Thyroid gland (tissue), 4 donors: ENCODE measurements around the gene CDH4. TPM values are rescaled to one million over a fixed set of nuclear protein-coding genes. Genes with fewer than 3 reads are reported as not detected.

Experiments
- DNase-seq, 2 donors: peaks; one replicate each; pipeline ENCODE4 v3.0.0-alpha.2; 2019
- H3K27ac ChIP-seq, 3 donors: fragments of 200-600 bp; sonication (generic); 1 replicate in 2 of 3; 2 replicates in 1 of 3; pipeline ENCODE4 v1.5.1; 2016 to 2019; ENCODE audit warnings: mild to moderate bottlenecking in 1 of 3, moderate library complexity in 1 of 3
- H3K27me3 ChIP-seq: fragments of 200-600 bp; sonication (generic); one replicate; pipeline ENCODE4 v1.5.1; 2019
- H3K36me3 ChIP-seq, 2 donors: fragments of 200-600 bp; sonication (generic); one replicate each; pipeline ENCODE4 v1.5.1; 2016 to 2019
- H3K4me1 ChIP-seq, 2 donors: fragments of 200-600 bp; sonication (generic); one replicate each; pipeline ENCODE4 v1.5.1; 2017 to 2019
- H3K4me3 ChIP-seq, 3 donors: fragments of 200-600 bp; sonication (generic); replicated peaks in 1 of 3; 1 replicate in 2 of 3; 2 replicates in 1 of 3; pipeline ENCODE4 v1.5.1; 2016; ENCODE audit warnings: mild to moderate bottlenecking in 1 of 3
- H3K9me3 ChIP-seq: fragments of 200-600 bp; sonication (generic); one replicate; pipeline ENCODE4 v1.5.1; 2017
- CTCF ChIP-seq, 6 experiments: fragments of 200-600 bp in 3 of 6; fragments of 450-650 bp in 3 of 6; sonication (generic) in 3 of 6; IDR thresholded peaks; one replicate each; pipeline ENCODE4 v1.5.1; 2016 to 2019; ENCODE audit warnings: antibody characterized with exemption in 6 of 6, mild to moderate bottlenecking in 2 of 6, inconsistent platforms in 1 of 6, moderate library complexity in 1 of 6
- POLR2A ChIP-seq, 2 donors: fragments of 450-650 bp; IDR thresholded peaks; one replicate each; pipeline ENCODE4 v1.6.1; 2017; ENCODE audit warnings: antibody characterized with exemption in 2 of 2, mild to moderate bottlenecking in 2 of 2, moderate library complexity in 1 of 2
- WGBS, 2 donors: methylation state at CpG; one replicate each; pipeline ENCODE4 v1.1.5; 2017; 5-methylcytosine and 5-hydroxymethylcytosine counted together
- intact Hi-C: fragments of 100-400 bp; cut with DNase I; formaldehyde crosslinking; loops from one replicate; pipeline ENCODE4 v1.15.1; 2023
- total RNA-seq, 4 donors: library from RNA; depleted of rRNA; stranded (reverse); fragments of >200 nt; gene quantifications; one replicate each; pipeline ENCODE4 v1.2.3, GENCODE V29; 2016

The CDH4 gene
- total RNA-seq, 4 donors from 2014 or later, result 0.22 to 0.29 (median 0.29) TPM; not detected in 1

DNA sequence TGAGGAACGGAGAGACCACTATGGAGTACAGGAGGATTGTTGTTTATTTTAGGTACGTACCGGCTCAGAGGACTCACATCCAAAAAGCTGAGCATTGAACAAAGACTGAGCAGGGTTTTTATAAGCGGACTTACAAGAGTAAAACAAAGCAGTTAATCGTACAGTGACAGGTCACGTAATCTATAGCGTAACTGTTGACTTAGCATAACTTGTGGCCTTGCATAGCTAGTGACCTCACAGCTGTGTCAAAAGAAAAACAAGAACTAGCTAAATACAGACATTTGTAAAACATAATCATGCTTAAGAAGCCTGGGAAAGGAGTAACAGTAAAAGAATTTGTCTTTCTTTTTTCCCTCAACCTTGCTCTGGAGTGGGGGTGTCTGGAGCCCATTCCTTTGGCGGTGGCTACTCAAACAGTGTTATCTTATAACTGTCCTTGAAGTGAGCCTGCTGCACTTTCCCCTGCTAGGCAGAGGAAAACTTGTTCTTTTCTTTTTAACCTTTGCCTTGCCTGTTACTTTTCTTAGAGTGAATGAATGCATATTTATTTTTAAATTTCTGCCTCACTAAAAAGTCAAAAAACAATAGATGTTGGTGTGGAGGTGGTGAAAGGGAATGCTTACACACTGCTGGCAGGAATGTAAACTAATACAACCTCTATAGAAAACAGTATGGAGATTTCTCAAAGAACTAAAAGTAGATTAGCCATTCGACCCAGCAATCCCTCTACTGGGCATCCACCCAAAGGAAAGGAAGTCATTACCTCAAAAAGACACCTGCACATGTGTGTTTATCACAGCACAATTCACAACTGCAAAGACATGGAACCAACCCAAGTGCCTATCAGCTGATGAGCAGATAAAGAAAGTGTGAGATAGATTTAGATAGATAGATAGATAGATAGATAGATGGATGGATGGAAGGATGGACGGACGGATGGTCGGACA lies 704.6 kb downstream of the CDH4 start:
- TF ChIP-seq POLR2A (IDR thresholded peaks at IDR 0.05) (no peak), CTCF (IDR thresholded peaks at IDR 0.05) (no peak)
- Histone ChIP-seq H3K36me3 (no peaks in the 10 kb centered on the region), H3K27ac (no peak overlapping the region), H3K4me3 (no peak overlapping the region), H3K27me3 (no peaks in the 10 kb centered on the region), H3K9me3 (no peaks in the 10 kb centered on the region), H3K4me1 (no peaks in the 10 kb centered on the region)
- WGBS, 2 donors, result 30 to 37% methylated on average over 12 of the region's 12 CpGs
- no peak for DNase-seq
- intact Hi-C loops, result no loop called here

DNA sequence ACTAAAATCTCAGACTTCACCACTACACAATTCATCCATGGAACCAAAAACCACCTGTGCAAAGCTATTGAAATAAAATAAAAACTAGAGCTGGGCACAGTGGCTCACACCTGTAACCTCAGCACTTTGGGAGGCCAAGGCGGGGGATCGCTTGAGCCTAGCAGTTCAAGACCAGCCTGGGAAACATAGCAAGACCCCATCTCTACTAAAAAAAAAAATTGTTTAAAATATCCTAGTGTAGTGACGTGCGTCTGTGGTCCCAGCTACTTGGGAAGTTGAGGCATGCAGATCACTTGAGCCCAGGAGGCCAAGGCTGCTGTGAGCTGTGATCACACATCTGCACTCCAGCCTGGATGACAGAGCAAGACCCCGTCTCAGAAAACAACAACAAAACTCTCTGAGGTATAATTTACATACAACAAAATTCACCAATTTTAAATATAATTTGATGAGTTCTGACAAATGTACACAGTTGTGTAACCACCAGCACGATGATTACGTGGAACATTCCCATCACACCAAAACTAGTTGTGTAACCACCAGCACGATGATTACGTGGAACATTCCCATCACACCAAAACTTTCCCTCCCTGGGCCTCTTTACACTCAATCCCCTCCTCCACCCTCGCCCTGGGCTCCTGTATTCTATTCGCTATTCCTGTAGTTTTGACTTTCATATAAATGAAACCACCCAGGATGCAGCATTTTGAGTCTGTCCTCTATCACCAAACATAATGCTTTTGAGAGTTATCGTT lies 706.1 kb downstream of the CDH4 start:
- 78 to 83% methylated on average over 12 of the region's 12 CpGs for WGBS, 2 donors
- no peaks in the 10 kb centered on the region for H3K4me1 ChIP-seq
- no peak for DNase-seq
- intact Hi-C loops, result no loop called here
- H3K4me3 ChIP-seq, result no peak overlapping the region
- no peak overlapping the region for H3K27ac ChIP-seq
- H3K9me3 ChIP-seq, result no peaks in the 10 kb centered on the region
- no peaks in the 10 kb centered on the region for H3K27me3 ChIP-seq
- TF ChIP-seq CTCF (IDR thresholded peaks at IDR 0.05), result no peak
- TF ChIP-seq POLR2A (IDR thresholded peaks at IDR 0.05), result no peak
- no peaks in the 10 kb centered on the region for H3K36me3 ChIP-seq

GRCh38 chr20:61958773-61959700 lies 707.0 kb downstream of the CDH4 start:
- WGBS, 2 donors, result 75 to 78% methylated on average over 22 of the region's 22 CpGs
- Histone ChIP-seq H3K4me1 (no peaks in the 10 kb centered on the region), H3K27ac (no peak overlapping the region), H3K4me3 (no peak overlapping the region), H3K27me3 (no peaks in the 10 kb centered on the region), H3K36me3 (no peaks in the 10 kb centered on the region), H3K9me3 (no peaks in the 10 kb centered on the region)
- intact Hi-C loops, result no loop called here
- DNase-seq, result no peak
- TF ChIP-seq POLR2A (IDR thresholded peaks at IDR 0.05) (no peak), CTCF (IDR thresholded peaks at IDR 0.05) (no peak)

DNA sequence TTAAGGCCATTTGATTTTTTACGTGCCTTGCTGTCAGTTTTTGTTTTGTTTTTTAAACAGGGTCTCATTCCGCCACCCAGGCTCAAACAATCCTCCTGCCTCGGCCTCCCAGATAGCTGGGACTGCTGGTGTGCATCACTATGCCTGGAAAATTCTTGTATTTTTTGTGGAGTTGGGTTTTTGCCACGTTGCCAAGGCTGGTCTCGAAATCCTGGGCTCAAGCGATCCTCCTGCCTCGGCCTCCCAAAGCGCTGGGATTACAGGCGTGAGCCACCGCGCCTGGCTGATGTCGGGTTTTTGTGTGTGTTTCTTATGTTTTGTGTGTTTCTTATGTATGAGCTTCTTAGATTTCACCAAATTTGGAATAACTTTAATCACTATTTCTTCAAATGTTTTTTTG lies 708.8 kb downstream of the CDH4 start:
- Histone ChIP-seq H3K27me3 (peaks cover 7% of the 10 kb centered on the region), H3K36me3 (no peaks in the 10 kb centered on the region), H3K9me3 (no peaks in the 10 kb centered on the region), H3K27ac (no peak overlapping the region), H3K4me3 (no peak overlapping the region), H3K4me1 (no peaks in the 10 kb centered on the region)
- TF ChIP-seq CTCF (IDR thresholded peaks at IDR 0.05) (no peak), POLR2A (IDR thresholded peaks at IDR 0.05) (no peak)
- DNase-seq, result no peak
- intact Hi-C loops, result no loop called here
- WGBS, 2 donors, result 89 to 96% methylated on average over 12 of the region's 12 CpGs
